Measurements from ENCODE around the gene CCL5. TPM values are rescaled to one million over a fixed set of nuclear protein-coding genes. Genes with fewer than 3 reads are reported as not detected.

Gene CCL5
- total RNA-seq: 0.07 TPM in 1 of 2 replicates, not detected in the other

GRCh38 chr17:35879773-35880654, at the start of gene CCL5:
Gene CCL5 (minus strand): TSS chr17:35880360.

GRCh38 chr17:35868737-35869136, 11.4 kb downstream of the CCL5 start, which contains the start of gene HEATR9:
Gene HEATR9 (minus strand): TSS chr17:35868891. CDS start chr17:35868742, 149 bp downstream.

Other genes with a start within 250 kb of the CCL5 start
- 2.0 and 3.0 TPM in 2 replicates for gene RASL10B, start 148.7 kb downstream of the CCL5 start, total RNA-seq
- gene GAS2L2, start 127.1 kb downstream of the CCL5 start, total RNA-seq: 0.07 and 0.10 TPM in 2 replicates
- gene C17orf50, start 119.5 kb downstream of the CCL5 start, total RNA-seq: not detected in 2 replicates
- 0.65 and 1.8 TPM in 2 replicates for gene MMP28, start 84.7 kb downstream of the CCL5 start, total RNA-seq
- 109 and 127 TPM in 2 replicates for gene TAF15, start 70.9 kb downstream of the CCL5 start, total RNA-seq
- not detected in 2 replicates for gene HEATR9, start 11.5 kb downstream of the CCL5 start, total RNA-seq
- 0.59 TPM in 1 of 2 replicates, not detected in the other for gene RDM1, start 50.4 kb upstream of the CCL5 start, total RNA-seq
- not detected in 2 replicates for gene LYZL6, start 63.4 kb upstream of the CCL5 start, total RNA-seq
- not detected in 2 replicates for gene CCL16, start 101.1 kb upstream of the CCL5 start, total RNA-seq
- gene CCL14, start 106.4 kb upstream of the CCL5 start, total RNA-seq: not detected in 2 replicates
- gene CCL15, start 121.2 kb upstream of the CCL5 start, total RNA-seq: not detected in 2 replicates
- not detected in 2 replicates for gene CCL23, start 137.6 kb upstream of the CCL5 start, total RNA-seq
- not detected in 2 replicates for gene CCL18, start 183.9 kb upstream of the CCL5 start, total RNA-seq
- not detected in 2 replicates for gene CCL3, start 209.8 kb upstream of the CCL5 start, total RNA-seq
- gene CCL4, start 223.5 kb upstream of the CCL5 start, total RNA-seq: not detected in 2 replicates